Choroid plexus epithelial cell (primary cell): Measurements from ENCODE around the gene HPCA.
A peak's percentile ranks its signal among the peaks of the same experiment; 100 is the strongest.

ENCODE experiments used
- DNase-seq: peaks from one replicate; pipeline ENCODE4 v3.0.0-alpha.2; 2010; ENCODE audit warnings: low read depth
- H3K4me3 ChIP-seq: 2 replicates; pipeline ENCODE4 v1.5.1; 2011; ENCODE audit warnings: low read depth, mild to moderate bottlenecking, control low read depth, low read length, moderate library complexity
- CTCF ChIP-seq: conservative IDR thresholded peaks from 2 replicates; pipeline ENCODE4 v1.5.1; 2011; ENCODE audit warnings: low read depth, mild to moderate bottlenecking, control low read depth, inconsistent platforms, low read length, moderate library complexity

HPCA gene

GRCh38 chr1:32867151-32867550, 19.1 kb upstream of the HPCA start:
- DNase-seq = no peak
- no peak for TF ChIP-seq CTCF
- no peak overlapping the region for H3K4me3 ChIP-seq

GRCh38 chr1:32867671-32868070, 18.6 kb upstream of the HPCA start:
- DNase-seq = no peak
- TF ChIP-seq CTCF = no peak
- H3K4me3 ChIP-seq = no peak overlapping the region

GRCh38 chr1:32868085-32868484, 18.2 kb upstream of the HPCA start:
- no peak for TF ChIP-seq CTCF
- no peak overlapping the region for H3K4me3 ChIP-seq
- DNase-seq = no peak

- no peak overlapping the region for H3K4me3 ChIP-seq
- no peak for DNase-seq
- TF ChIP-seq CTCF = no peak
Observed at GRCh38 chr1:32868806-32869455, 17.4 kb upstream of the HPCA start.

- no peak for TF ChIP-seq CTCF
- H3K4me3 ChIP-seq = peak overlapping the region; percentile 13
- no peak for DNase-seq
Observed at GRCh38 chr1:32869923-32870614, 16.2 kb upstream of the HPCA start.

GRCh38 chr1:32870615-32871363, 15.5 kb upstream of the HPCA start, which contains the start of gene FNDC5:
TSS of gene FNDC5 (minus strand) at chr1:32870912.
- no peak for DNase-seq
- peak within 1 kb of the TSS; percentile 51 for H3K4me3 ChIP-seq
- no peak for TF ChIP-seq CTCF
